OCI-LY3 (cell line): ENCODE data around the gene PTX4.

Source experiments
- CTCF ChIP-seq: fragments of 200-600, 300-600 bp; sonication (generic); IDR thresholded peaks from 2 replicates; pipeline ENCODE4 v1.5.1; 2014; ENCODE audit warnings: antibody characterized with exemption, low read length, low read depth
- EZH2phosphoT487 ChIP-seq: fragments of 200-600 bp; shearing (Covaris generic); IDR thresholded peaks from 2 replicates; pipeline ENCODE4 v1.6.1; 2018; ENCODE audit warnings: antibody characterized with exemption, mixed run types, low read depth

DNA sequence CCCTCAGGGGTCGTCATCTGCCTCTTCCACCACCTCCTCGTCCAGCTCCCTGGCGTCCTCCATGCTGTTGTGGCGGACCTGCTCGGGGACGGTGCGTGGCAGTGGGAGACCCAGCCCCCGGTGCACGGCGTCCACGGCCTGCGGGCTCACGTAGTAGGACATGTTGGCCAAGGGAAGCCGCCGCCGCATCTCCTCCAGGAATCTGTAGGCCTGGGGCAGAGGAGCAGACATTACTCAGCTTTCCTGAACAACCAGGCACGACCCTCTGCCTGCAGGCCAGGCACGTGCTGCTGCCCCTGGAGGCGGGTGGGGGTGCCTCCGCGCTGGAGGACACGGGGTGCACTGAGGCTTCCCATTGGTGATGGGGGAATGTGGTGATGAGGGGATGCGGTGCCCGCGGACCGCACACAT lies 22.2 kb upstream of the PTX4 start:
- TF ChIP-seq EZH2phosphoT487 (no peak), CTCF (no peak)
